GM21528 (cell line): ENCODE measurements around the gene TSPAN32.

ENCODE experiments used
- ATAC-seq: cut with Tn5 transposase; IDR thresholded peaks from one replicate; pipeline ENCODE4 v1.9.1; 2021; ENCODE audit warnings: mild to moderate bottlenecking, moderate library complexity; ENCODE audit not compliant: unreplicated experiment, low FRiP score

TSPAN32 gene

DNA sequence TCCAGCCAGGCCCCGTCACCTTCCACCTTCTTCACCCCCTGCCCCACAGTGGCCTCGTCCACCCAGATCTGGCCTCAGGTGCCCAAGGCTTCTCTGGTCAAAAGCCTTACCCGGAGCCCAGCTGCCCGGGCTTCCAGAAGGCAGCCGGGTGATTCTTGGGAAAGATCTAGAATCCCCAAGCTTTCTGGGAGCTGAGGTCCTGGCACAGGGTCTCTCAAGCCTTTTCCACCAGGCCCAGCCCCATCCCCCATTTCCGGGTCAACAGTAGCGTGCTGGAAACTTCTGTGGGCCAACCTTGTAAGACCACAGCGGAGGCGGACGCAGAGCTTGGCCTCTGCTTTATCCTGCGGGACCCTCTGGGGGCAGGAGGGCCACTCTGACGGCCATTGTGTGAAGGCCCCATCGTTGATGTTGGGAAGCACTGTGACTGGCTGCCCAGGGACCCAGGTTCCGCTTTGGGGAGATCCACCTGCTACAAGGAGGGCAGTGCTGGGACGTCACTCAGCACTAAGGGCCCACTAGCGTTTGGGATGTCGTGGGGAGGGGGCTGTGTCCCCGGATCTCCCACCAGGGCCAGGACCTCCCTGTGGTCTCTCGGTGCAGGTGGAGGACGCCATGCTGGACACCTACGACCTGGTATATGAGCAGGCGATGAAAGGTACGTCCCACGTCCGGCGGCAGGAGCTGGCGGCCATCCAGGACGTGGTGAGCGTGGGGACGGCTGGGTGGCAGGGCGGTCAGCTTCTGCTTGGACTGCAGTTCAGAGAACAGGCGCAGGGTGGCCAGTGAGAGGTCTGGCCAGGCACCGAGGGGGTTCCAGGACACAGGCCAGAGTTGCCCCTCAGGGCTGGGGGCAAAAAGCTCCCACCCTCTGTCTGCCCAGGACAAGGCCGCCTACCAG lies 11.5 kb downstream of the TSPAN32 start:
- no peak for ATAC-seq

DNA sequence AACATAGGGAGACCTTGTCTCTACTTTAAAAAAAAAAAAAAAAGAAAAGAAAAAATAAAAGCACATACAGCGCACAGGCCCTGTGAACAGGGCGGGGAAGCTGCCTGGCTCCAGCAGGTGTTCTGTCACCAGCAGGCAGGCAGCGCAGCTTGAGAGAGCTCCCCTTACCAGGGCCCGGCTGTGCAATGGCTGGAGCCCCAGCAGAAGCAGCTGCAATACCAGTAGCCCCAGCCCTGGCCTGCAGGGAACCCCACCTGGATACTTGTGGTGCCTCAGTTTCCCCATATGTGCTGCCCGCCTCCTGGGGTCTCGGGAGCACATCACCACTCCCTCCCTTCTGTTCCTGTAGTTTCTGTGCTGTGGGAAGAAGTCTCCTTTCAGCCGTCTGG lies 12.3 kb downstream of the TSPAN32 start:
- ATAC-seq = no peak

DNA sequence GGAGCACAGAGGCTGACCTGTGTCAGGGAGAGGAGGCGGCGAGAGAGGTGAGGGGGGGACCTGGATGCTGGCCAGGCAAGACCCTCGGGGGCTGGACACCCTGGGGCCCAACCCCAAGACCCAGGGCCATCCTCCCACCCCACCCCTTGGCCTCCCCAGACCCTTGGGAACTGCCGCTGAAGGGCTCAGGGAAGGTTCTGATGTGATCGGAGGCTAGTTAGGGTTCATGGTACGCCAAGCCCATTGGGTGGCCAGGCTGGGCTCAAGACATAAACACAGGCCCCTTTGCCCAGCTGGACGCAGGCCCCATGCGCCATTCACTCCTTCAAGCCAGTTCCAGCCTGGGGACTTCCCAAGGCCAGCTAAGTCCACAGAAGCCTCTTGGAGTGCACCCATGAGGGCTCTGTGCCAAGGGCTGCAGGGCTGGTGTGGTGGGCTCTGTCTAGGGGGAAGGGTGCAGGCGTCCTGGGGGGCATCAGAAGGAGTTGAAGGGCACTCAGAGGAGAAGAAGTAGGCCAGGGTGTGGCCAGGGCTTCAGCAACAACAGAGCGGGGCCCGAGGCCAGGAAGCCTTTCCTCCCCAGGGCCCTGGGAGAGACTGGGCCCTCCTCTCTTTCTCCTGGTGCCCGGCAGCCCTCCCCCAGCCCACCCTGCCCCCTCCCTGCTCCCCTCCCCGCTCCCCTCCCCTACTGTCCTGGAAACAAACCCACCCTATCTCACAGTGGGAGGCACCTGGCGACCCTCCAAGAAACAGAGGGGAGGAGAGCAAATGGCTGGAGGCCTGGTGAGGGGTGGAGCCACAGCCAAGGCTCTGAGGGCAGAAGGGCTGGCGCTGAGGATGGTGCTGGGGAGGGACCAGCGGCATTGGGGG lies 12.9 kb downstream of the TSPAN32 start:
- no peak for ATAC-seq

DNA sequence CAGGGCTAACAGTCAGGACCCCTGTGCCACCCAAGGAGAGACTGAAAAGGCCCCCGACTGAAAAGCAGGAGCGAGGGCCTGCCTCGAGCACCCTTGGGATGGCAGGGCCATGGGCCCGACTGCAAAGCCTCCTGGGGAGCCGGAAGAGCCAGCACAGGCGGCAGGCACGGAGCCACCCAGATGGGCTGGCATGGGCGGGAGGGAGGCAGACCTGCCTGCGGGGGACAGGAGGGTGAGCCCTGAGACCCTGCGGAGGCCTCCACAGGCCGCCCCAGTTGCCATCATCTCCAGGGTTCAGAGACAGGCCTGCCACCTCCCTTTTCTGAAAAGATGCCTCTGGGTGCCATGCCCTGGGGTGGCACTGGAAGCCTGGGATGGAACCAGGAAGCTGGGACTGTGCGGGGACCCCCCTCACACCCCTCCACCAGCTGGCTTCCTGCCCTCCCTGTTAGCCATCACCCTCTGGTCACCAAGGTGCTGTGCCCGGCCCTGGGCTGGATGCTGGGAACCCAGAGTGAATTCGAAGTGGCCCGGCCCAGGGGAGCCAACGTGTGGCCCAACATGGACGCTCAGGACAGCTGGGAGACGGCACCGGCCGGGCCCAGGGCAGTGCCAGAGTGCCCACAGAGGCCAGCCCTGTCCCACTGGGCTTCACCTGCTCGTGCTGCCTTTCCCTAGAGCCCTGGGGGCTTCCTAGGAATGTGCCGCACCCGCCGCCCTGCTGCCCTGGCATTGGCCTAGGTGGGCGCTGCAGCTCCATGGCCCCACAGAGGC lies 13.8 kb downstream of the TSPAN32 start:
- ATAC-seq = no peak

DNA sequence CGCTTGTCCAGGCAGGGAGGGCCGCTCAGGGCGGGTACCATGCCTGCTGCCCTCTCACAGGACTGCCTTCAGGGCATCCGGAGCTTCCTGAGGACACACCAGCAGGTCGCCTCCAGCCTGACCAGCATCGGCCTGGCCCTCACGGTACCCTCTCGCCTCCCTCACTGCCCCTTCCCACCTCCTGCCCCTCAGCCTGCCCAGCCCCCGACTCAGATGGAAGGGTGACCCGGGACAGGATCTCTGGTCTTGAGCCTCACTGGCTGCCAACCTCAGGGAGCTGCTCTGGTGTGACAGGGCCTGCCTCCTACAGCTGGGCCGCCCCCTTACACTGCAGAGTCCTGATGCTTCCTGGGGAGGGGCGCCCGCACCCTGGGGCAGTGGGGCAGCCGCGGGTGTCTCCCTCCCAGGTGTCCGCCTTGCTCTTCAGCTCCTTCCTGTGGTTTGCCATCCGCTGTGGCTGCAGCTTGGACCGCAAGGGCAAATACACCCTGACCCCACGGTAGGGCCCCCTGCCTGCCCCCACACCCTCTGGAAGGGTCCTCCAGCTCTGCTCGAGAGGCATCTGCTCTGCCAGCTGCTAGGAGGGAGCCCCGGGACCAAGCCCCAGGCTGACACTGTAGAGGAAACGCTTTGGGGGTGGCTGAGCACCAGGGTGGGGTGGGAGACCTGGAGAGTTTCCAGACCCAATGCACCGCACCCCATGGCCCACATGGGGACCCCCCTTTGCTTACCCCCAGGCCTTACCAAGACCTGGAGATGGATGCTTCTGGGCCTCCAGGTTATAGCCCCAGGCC lies 14.6 kb downstream of the TSPAN32 start:
- no peak for ATAC-seq

DNA sequence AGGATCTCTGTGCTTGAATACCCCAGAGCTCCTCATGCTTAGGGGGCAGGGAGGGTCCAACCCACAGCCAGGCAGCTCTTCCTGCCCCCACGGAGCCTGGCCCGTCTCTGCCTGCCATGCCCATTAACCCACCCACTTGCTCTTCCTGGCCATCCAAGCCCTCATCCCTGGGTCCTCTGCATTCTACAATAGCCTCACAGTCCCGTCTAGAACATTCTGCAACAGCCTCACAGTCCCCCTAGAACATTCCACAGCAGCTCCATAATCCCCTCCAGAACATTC lies 15.1 kb downstream of the TSPAN32 start:
- no peak for ATAC-seq

DNA sequence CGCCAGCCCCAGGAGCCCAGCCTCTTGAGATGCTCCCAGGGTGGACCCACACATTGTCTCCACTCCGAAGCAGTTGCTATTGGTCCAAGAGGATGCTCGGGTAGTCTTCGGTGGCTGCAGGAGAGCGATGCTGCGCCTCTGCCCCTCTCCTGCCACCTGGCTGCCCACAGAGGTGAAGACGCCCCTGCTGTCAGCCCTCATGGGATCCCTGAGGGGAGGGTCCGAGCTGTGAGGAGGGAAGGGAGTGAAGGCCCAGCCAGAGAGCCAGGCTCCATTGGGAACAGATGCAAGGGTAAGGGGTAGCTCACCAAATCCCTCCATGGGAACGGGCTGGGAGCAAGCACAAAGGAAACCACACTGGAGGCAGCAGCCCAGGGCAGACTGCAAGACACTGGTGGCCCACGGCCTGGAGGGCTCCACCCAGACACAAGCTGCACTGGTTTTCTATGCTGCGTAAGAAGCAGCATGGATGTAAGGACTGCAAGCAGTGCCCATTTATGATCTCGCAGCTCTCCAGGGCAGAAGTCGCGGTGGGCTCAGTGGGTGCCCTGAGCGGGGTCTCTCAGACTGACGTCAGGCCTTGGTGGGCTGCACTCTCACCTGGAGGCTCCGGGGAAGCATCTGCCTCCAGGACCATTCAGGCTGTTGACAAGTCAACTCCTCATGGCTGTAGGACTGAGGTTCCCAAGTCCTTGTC lies 15.7 kb downstream of the TSPAN32 start:
- ATAC-seq = no peak

DNA sequence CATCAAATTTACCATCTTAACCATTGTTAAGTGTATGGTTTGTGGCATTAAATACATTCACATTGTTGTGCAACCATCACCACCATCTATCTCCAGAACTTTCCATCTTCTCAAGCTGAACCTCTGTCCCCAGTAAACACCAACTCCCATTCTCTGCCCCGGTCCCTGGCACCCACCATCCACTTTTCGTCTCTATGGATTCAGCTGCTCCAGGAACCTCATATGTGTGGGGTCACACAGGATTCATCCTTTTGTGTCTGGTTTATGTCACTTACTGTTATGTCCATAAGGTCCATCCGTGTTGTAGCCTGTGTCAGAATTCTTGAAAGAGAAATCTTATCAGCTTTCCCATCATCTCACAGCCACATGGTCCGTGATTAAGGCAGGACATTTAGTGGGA lies 16.3 kb downstream of the TSPAN32 start:
- no peak for ATAC-seq

DNA sequence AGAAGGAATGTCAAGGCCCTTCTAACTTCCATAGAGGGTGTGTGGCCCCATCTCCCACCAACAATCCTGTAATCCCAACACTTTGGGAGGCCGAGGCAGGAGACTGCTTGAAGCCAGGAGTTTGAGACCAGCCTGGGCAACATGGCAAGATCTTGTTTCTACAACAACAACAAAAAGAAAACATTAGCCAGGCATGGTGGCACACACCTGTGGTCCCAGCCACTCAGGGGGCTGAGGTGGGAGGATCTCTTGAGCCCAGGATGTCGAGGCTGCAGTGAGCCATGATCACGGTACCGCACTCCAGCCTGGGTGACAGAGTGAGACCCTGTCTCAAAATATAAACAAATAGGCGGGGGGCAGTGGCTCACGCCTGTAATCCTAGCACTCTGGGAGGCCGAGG lies 16.9 kb downstream of the TSPAN32 start:
- ATAC-seq = no peak

DNA sequence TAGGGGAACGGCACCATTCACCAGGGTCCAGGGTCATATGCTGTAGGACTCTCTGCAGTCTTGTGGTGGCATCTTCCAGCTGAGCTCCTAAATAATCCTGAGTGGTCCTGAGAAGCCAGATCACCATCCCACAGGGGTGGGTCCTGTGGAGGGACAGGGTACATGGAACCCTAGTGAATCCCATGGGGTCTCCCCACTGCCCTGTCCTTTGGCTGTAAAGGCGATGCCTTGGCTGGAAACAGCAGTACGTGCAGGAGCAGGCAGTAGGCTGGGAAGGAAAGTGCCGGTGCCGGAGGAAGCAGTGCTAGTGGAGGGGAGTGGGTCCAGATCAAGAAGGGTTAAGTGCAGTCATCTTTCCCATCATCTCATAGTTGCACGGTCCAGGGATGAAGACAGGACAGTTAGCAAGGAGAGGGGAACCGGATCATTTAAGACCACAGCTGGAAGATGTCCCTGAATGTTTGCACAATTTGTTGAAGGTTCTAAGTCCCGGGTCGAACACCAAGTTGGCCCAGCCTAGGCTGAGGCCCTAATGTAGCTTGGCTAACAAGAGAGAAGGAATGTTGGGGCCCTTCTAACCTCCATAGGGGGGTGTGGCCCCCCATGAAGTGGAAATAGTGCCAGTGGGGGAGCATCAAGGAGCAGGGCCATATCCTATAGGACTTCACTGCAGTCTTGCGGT lies 18.1 kb downstream of the TSPAN32 start:
- ATAC-seq = no peak

DNA sequence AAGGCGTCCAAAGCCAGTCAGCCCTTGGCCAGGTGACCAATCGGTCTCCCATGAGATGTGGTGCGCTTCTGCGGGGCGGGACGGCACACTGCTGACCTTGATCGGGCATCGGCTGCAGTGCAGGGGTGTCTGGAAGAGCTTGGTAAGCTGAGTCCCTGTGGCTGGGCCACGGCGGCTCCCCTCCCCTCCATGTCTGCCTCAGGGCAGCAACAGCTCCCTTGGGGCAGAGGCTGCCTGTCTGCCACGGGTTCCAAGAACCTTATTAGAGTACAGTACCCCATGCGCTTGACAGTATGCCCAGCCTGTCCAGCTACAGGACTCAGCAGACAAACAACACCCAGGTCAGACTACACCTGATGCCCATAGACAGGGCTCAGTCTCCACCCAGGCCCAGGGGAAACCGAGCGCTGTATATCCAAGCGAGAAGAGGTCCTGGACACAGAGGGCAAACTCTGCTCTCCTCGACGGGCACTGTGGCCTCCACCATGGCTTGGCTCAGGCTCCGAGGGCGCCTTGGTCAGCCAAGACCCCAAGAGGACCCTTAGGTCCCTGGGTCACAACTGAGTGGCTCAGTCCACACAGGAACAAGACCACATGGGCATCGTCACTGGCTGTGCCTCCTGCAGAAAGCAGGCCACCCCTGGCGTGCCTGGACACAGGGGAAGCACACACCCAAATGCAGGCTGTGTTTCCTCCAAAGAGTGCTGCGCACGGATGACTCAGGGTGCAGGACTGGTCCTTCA lies 18.9 kb downstream of the TSPAN32 start:
- ATAC-seq = no peak

DNA sequence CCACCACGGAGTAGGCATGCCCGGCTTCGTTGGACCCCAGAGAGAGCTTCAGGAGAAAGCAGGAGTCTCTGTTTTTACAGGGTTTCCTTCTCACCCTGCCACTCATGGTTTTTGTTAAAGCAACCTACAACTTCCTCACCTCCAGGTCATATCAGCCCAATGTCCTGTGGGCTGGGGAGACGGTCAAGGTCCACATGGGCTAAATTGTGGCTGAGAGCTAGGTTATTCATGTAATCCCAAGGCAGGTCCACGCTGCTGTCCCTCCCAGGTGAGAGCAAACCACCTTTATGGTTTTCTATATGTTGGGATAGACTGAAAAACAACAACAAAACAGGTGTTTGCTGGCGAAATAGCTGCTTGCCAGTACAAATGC lies 19.5 kb downstream of the TSPAN32 start:
- ATAC-seq = no peak

DNA sequence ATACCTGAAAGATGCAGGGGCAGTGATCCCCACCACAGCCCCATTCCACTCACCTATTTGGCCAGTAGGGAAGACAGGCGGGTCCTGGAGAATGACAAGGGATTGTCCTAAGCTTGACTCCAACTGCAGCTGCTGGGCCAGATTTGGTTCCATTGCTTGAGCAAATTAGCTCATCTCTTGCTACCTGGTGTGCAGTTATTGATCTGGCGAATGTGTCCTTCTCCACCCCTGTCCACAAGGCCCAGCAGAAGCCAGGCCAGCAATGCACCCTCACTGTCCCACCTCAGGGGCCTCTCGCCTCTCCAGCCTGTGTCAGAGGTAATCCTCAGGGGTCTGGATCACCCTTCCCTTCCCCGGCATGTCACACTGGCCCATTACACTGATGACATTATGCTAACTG lies 23.3 kb downstream of the TSPAN32 start:
- ATAC-seq = no peak

DNA sequence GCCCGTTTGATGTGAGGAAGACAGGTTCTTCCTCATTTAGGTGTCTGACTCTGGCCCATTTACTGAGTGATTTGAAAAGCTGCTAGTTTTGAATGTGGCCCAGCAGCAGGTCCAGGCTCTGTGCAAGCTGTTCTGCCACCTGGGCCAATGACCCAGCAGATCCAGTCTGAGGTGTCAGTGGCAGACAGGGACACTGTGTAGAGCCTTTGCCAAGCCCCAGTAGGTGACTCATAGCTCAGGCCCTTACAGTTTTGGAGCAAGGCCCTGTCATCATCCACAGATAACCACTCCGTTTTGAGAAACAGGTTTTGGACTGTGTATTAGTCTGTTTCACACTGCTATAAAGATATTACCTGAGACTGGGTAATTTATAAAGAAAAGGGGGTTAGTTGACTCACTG lies 23.9 kb downstream of the TSPAN32 start:
- ATAC-seq = no peak

DNA sequence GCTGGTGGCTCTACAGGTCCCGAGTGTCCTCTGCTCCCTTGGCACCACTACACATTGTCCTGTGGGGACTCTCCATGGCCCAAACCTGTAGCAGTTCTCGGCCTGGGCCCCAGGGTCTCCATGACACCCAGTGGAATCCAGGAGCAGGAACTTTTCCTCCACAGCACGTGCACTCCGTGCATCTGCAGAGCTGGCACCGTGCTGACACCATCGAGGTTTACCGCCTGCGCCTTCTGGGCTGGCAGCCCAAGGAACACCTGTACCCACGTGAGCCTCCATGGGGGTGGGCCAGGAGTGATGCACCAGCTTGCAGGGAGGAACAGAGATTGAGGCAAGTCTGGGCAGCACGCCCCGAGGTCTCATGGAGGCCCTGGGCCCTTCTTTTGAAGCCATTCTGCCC lies 25.2 kb downstream of the TSPAN32 start:
- ATAC-seq = no peak

DNA sequence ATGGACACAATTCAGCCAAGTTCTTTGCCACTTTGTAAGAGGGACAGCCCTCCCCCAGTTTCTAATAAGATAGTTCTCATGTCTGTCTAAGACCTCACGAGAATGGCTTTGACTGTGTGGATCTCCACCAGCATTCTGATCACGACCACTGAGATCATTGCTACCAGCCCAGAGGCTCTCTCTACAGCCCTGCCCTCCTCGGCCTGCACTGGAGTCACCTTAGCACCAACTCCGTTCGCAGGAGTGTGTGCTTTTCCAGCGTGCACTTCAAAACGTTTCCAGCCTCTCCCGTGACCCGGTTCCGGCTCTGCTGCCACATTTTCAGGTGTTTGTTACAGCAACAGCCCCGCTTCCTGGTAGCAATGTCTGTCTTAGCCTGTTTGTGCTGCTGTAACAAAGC lies 26.2 kb downstream of the TSPAN32 start:
- no peak for ATAC-seq

DNA sequence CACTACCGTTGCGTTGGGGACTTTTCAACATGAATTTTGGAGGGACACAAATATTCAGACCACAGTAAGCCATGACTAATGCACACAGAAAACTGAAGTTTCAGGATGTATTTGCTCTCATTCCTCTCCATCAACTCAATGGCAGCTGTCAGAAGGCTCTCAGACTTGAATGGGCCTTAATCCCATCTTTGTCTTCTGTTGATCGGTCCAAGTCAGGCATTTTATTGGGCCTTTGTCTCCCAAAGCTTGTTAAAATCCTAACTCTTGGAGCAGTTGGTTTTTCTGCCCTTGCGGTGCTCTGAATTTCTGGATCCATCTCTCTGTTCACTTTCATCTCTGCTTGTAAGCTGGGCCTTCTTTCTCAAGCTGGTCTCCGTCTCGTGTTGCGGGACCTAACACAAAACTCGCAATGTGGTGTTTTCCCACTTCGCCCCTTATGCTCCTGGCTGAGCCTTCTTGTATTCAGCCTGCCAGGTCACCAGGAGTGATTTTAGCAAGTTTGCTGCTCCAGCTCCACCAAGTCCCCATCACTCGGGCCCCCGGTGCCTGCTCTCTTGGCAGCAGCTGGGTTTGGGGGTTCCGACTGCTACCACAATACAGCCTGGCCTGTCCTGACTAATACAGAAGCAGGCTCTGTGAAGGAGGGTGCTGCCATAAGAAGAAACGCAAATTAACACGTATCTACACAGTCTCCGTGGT lies 27.0 kb downstream of the TSPAN32 start:
- no peak for ATAC-seq

DNA sequence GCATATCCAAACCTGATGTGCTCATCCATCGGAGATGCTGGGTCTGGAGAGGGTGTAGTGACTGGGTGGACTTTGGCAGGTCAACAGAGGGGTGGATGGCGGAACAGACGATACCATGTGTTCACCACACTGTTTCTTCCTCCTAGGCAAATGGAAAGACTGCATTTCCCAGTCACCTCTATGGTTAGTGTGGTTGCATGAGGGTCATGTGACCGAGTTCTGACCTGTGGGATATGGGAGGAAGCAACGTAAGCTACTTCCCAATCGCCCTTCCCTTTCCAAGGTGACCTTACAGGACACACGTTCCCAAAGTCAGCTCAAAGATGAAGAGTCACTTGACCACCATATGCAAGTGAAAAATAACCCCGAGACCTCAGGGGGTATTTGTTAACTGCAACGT lies 27.7 kb downstream of the TSPAN32 start:
- ATAC-seq = no peak
